ENCODE data around the gene KIF26A.

DNA sequence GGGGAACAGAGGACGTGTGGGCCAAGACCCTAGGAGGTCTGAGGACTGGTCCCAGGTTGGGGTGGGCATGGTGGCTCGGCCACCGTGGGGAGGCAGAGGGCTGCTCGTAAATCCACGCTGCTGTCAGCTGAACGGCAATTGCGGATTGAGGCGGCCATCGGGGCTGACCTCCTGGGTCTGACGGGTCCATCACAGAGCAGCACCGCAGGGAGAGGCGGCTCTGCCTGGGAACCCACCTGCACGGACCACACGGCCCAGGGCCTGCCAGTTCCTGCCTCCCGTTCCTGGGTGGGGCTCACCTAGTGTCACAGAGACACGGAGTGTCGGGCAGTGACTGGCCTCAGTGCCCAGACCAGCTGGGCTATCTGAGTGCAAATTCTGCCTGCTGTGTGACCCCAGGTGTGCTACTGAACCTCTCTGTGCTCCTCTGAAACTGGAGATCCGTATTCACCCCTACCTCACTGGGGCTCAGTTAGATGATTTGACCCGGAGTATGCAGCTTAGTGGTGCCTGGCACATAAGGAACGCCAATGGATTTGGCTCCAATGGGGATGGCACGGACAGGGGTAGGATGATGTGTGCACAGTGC is 53.1 kb downstream of the KIF26A start:
- TF ChIP-seq, protein P1, sequence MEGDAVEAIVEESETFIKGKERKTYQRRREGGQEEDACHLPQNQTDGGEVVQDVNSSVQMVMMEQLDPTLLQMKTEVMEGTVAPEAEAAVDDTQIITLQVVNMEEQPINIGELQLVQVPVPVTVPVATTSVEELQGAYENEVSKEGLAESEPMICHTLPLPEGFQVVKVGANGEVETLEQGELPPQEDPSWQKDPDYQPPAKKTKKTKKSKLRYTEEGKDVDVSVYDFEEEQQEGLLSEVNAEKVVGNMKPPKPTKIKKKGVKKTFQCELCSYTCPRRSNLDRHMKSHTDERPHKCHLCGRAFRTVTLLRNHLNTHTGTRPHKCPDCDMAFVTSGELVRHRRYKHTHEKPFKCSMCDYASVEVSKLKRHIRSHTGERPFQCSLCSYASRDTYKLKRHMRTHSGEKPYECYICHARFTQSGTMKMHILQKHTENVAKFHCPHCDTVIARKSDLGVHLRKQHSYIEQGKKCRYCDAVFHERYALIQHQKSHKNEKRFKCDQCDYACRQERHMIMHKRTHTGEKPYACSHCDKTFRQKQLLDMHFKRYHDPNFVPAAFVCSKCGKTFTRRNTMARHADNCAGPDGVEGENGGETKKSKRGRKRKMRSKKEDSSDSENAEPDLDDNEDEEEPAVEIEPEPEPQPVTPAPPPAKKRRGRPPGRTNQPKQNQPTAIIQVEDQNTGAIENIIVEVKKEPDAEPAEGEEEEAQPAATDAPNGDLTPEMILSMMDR (IDR thresholded peaks at IDR 0.05; ENCODE audit: low read length) = no peak
- no peak for TF ChIP-seq EZH2 (IDR thresholded peaks at IDR 0.05; ENCODE audit: borderline replicate concordance, low read length)

All from OCI-LY1 (cell line).